Measurements from ENCODE around the gene FAM227B.

- no peak for TF ChIP-seq EZH2 (IDR thresholded peaks at IDR 0.05; ENCODE audit: borderline replicate concordance, low read length)
- TF ChIP-seq, protein P1, sequence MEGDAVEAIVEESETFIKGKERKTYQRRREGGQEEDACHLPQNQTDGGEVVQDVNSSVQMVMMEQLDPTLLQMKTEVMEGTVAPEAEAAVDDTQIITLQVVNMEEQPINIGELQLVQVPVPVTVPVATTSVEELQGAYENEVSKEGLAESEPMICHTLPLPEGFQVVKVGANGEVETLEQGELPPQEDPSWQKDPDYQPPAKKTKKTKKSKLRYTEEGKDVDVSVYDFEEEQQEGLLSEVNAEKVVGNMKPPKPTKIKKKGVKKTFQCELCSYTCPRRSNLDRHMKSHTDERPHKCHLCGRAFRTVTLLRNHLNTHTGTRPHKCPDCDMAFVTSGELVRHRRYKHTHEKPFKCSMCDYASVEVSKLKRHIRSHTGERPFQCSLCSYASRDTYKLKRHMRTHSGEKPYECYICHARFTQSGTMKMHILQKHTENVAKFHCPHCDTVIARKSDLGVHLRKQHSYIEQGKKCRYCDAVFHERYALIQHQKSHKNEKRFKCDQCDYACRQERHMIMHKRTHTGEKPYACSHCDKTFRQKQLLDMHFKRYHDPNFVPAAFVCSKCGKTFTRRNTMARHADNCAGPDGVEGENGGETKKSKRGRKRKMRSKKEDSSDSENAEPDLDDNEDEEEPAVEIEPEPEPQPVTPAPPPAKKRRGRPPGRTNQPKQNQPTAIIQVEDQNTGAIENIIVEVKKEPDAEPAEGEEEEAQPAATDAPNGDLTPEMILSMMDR (IDR thresholded peaks at IDR 0.05; ENCODE audit: low read length) = no peak
These were observed 205.0 kb downstream of the FAM227B start for GRCh38 chr15:49415638-49416037.

All from OCI-LY1 (cell line).